GM13976 (cell line): ENCODE data around the gene ZEB2.

Experiments used
- DNase-seq: peaks from one replicate; pipeline ENCODE4 v3.0.0; 2012; ENCODE audit warnings: low spot score
- in situ Hi-C: fragments of 300-500 bp; cut with MboI; formaldehyde crosslinking; loops from one replicate; pipeline ENCODE4 v1.12.0; 2022; ENCODE audit warnings: low sequenced_read_pairs, mixed read lengths, inconsistent platforms; ENCODE audit not compliant: unreplicated experiment
- TF ChIP-seq, protein P1 (sequence below): IDR thresholded peaks from 2 replicates; pipeline ENCODE4 v1.5.1; 2012; ENCODE audit warnings: borderline replicate concordance, mild to moderate bottlenecking; ENCODE audit not compliant: insufficient read depth; ENCODE audit errors: extremely low read depth, missing control alignments, control extremely low read depth

Gene ZEB2

DNA sequence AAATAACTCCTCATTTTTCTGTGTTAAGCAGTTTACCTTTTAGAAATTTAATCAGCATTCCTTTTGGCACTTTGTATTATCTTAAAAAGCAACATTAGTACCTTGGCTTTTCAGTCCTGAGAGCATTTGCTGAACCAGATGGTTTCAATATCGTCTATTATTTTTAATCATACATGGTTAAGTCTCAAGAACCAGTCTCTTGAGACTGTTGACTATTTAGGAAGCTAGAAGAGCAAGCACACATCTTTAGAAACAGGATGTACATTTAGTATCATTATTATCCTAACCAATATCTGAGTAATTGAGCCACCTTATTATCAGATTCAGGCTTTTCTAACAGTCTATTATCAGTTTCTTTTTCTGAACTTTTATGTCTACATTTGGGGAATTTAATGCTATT is 28.2 kb upstream of the ZEB2 start:
- TF ChIP-seq, protein P1, sequence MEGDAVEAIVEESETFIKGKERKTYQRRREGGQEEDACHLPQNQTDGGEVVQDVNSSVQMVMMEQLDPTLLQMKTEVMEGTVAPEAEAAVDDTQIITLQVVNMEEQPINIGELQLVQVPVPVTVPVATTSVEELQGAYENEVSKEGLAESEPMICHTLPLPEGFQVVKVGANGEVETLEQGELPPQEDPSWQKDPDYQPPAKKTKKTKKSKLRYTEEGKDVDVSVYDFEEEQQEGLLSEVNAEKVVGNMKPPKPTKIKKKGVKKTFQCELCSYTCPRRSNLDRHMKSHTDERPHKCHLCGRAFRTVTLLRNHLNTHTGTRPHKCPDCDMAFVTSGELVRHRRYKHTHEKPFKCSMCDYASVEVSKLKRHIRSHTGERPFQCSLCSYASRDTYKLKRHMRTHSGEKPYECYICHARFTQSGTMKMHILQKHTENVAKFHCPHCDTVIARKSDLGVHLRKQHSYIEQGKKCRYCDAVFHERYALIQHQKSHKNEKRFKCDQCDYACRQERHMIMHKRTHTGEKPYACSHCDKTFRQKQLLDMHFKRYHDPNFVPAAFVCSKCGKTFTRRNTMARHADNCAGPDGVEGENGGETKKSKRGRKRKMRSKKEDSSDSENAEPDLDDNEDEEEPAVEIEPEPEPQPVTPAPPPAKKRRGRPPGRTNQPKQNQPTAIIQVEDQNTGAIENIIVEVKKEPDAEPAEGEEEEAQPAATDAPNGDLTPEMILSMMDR: no peak
- in situ Hi-C loops: no loop called here
- DNase-seq: no peak

DNA sequence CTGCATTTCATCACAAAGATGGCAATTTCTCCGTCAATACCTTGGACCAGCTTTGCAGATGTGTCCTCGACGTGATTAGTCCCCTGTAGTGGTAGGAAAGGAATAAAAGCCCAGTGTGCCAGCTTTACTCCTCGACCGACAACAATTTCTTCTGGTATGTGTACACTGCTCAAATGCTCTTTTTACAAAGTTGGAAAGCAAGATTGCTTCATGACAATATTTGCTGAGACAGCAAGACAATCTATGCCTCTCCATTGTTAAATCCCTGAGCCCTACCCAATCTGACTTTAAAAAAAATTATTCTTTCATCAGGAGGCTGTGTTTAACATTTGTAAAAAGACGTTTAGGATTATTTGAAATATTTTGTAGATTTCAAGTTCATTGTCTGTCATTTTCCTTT is 27.6 kb upstream of the ZEB2 start:
- DNase-seq: no peak
- in situ Hi-C loops: no loop called here
- TF ChIP-seq, protein P1: no peak

DNA sequence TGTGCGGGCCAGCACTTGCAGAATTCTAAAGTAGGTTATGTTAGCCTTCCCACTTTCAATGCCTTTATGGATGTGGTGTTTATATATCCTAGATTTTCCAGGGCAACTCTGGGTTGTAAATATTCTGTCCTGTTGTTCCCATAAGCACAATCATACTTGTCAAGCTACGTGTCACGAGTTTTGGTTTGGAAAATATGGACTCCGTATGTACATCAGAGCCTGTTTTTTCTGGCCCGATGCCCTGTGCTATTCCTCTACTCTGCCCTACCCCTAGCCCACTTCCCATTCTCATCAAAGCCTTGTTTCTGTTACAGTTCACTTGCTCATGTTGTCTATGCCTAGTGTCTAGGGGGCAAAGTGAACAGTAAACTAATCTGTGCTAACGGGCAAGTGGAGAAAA is 27.0 kb upstream of the ZEB2 start:
- no peak for DNase-seq
- TF ChIP-seq, protein P1: no peak
- in situ Hi-C loops: no loop called here

DNA sequence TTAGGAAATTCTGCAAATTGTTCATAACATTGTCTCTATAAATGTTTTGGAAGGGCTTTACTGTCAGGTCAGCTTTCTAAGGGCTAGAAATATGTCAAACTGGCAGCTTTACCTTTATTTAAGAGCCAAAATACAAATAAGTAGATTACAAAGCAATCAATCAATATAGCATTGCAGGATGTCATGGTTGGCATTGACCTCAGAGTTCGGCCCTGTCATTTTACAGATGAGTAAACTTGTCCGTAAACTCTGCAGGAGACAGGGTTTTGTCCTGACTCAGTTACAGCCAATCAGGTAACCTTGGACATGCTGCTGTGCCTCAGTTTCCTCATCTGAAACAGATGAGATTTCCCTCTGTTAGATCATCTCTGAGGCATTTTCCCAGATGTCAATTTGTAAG is 25.9 kb upstream of the ZEB2 start:
- in situ Hi-C loops: no loop called here
- TF ChIP-seq, protein P1: no peak
- no peak for DNase-seq

DNA sequence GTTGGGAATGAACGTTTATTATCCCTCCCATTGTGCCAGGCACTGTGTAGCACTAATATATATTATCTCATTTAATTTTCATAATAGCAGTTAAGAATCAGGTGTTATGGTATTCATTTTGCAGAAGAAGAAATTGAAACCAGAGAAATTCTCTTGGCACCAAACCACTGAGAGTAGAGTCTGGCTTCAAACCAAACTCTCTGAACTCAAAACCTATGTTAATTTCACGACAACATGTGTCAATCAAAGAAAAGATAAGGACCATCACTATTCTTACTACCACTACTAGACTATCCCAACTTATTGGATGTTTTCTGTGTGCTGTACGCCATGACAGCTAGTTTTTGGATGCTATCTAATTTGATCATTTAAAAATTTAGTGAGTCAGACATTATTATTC is 24.1 kb upstream of the ZEB2 start:
- DNase-seq: no peak
- TF ChIP-seq, protein P1: no peak
- in situ Hi-C loops: no loop called here

DNA sequence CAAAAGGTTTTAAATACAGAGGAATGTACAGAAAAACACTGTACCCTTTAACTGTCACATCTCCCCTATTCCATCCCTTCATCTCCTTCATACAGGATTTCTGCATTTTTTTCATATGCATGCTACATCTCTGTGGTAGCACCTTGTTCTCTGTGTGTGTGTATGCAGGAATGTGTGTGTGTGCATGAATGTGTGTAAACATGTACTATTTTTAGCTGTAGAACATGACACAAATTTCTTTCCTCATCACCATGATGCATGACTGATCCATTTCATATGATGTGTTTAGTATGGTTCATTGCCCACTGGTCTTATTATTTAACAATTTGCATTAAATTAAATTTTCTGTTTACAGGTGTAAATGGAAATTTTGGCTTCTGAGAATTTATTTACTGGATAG is 21.5 kb upstream of the ZEB2 start:
- no peak for DNase-seq
- TF ChIP-seq, protein P1: no peak
- in situ Hi-C loops: no loop called here

DNA sequence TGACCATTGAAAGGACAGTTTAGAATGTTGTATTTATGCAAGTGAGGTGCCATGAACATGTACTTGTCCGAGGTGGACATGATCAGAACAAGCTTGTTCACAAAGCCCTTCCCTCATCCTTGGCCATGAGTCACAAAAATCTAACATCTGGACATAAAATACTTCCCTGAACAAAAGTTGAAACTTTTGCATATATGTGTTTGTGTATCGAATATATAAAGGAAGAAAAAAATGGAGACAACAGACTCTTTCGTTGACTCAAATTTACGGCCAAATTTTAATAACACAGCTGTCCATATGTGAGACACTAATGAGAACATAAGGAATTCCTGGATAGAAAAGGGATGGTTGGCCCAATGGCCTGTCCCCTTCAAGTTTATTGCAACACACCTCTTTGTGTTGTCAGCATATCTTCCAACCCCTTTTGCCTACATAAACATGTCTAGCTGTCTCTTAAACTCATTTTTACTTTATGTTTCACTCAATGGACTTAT is 19.4 kb upstream of the ZEB2 start:
- DNase-seq: no peak
- in situ Hi-C loops: no loop called here
- TF ChIP-seq, protein P1: no peak
